SU-DHL-6 (cell line): ENCODE data around the gene CCDC183.
"Not testable (repeated sequence)": the region's sequence is repeated elsewhere in the genome, so short reads cannot be mapped to it uniquely, and the experiment has no call there.

Experiments
- H2AFZ ChIP-seq: fragments of 200-600 bp; sonication (generic); 2 replicates; pipeline ENCODE4 v1.6.1; 2014; ENCODE audit warnings: low read depth, mild to moderate bottlenecking, moderate library complexity, mixed read lengths, antibody characterized with exemption, low read length; ENCODE audit not compliant: severe bottlenecking
- H3F3A ChIP-seq: fragments of 200-600 bp; shearing (Covaris generic); 2 replicates; pipeline ENCODE4 v1.6.0; 2016; ENCODE audit warnings: antibody characterized with exemption, mild to moderate bottlenecking; ENCODE audit not compliant: insufficient read depth
- H3K27ac ChIP-seq: fragments of 200-600 bp; sonication (generic); 2 replicates; pipeline ENCODE4 v1.5.1; 2016; ENCODE audit warnings: low read depth, mild to moderate bottlenecking, low read length, moderate library complexity, mixed read lengths
- H3K27me3 ChIP-seq: fragments of 200-600 bp; sonication (generic), shearing (Covaris generic); 2 replicates; pipeline ENCODE4 v1.6.0; 2014; ENCODE audit warnings: mild to moderate bottlenecking, low read length
- H3K36me3 ChIP-seq: fragments of 200-600 bp; sonication (generic); 2 replicates; pipeline ENCODE4 v1.6.1; 2014; ENCODE audit warnings: mild to moderate bottlenecking, low read length, mixed read lengths
- H3K4me2 ChIP-seq: fragments of 300-600, 200-600 bp; shearing (Covaris generic), sonication (generic); 2 replicates; pipeline ENCODE4 v1.6.0; 2014; ENCODE audit warnings: low read length, low read depth, mild to moderate bottlenecking; ENCODE audit not compliant: poor library complexity, severe bottlenecking
- H3K4me3 ChIP-seq: fragments of 200-600 bp; sonication (generic); 2 replicates; pipeline ENCODE4 v1.5.1; 2014; ENCODE audit warnings: antibody characterized with exemption, low read length, mild to moderate bottlenecking, mixed read lengths; ENCODE audit not compliant: insufficient read depth, poor library complexity, severe bottlenecking
- H3K79me2 ChIP-seq: fragments of 200-600 bp; sonication (generic); 2 replicates; pipeline ENCODE4 v1.6.1; 2014; ENCODE audit warnings: mild to moderate bottlenecking, low read length, moderate library complexity; ENCODE audit not compliant: insufficient read depth
- H3K9ac ChIP-seq: fragments of 200-600 bp; sonication (generic); 2 replicates; pipeline ENCODE4 v1.7.0; 2014; ENCODE audit warnings: mild to moderate bottlenecking, low read length
- H3K9me2 ChIP-seq: fragments of 200-600 bp; sonication (generic); replicated peaks from 2 replicates; pipeline ENCODE4 v1.6.1; 2014; ENCODE audit warnings: low read length; ENCODE audit not compliant: insufficient read depth
- H3K9me3 ChIP-seq: fragments of 200-600 bp; sonication (generic); 2 replicates; pipeline ENCODE4 v1.6.1; 2014; ENCODE audit warnings: low read length, mixed read lengths; ENCODE audit not compliant: insufficient read depth
- H4K20me1 ChIP-seq: fragments of 200-600 bp; sonication (generic); 2 replicates; pipeline ENCODE4 v1.6.1; 2014; ENCODE audit warnings: low read depth, mild to moderate bottlenecking, antibody characterized with exemption, low read length, moderate library complexity, mixed read lengths
- CTCF ChIP-seq: fragments of 200-600 bp; sonication (generic); IDR thresholded peaks from one replicate; pipeline ENCODE4 v1.5.1; 2017; ENCODE audit warnings: antibody characterized with exemption, mild to moderate bottlenecking, low read length, moderate library complexity; ENCODE audit not compliant: insufficient read depth, poor library complexity, severe bottlenecking
- EZH2phosphoT487 ChIP-seq: fragments of 200-600 bp; sonication (generic), shearing (Covaris generic); conservative IDR thresholded peaks from 2 replicates; pipeline ENCODE4 v1.6.1; 2018; ENCODE audit warnings: mild to moderate bottlenecking, antibody characterized with exemption, low read length, moderate library complexity, mixed read lengths

Gene CCDC183

GRCh38 chr9:136795000-136795348 lies 1.2 kb upstream of the CCDC183 start:
- Histone ChIP-seq H3K79me2 (no peaks in the 10 kb centered on the region), H2AFZ (no peak overlapping the region), H3K27ac (no peak overlapping the region), H3K4me2 (no peak overlapping the region), H3F3A (peaks cover 6% of the 10 kb centered on the region; the same call in 1 of the 2 replicates), H3K9me3 (no peaks in the 10 kb centered on the region), H3K9me2 (no peaks in the 10 kb centered on the region), H3K9ac (no peak overlapping the region), H3K36me3 (no peaks in the 10 kb centered on the region), H3K4me3 (no peak overlapping the region), H4K20me1 (no peaks in the 10 kb centered on the region), H3K27me3 (no peaks in the 10 kb centered on the region)
- TF ChIP-seq CTCF (no peak), EZH2phosphoT487 (no peak)

GRCh38 chr9:136796775-136797347 lies 723 bp downstream of the CCDC183 start:
- not testable (repeated sequence) for H3K4me3 ChIP-seq, H3K27me3 ChIP-seq, H3K9ac ChIP-seq, H3K79me2 ChIP-seq, H2AFZ ChIP-seq, H3K4me2 ChIP-seq, H3F3A ChIP-seq, H3K36me3 ChIP-seq, H4K20me1 ChIP-seq, H3K9me2 ChIP-seq, H3K9me3 ChIP-seq, H3K27ac ChIP-seq

GRCh38 chr9:136798708-136799078 lies 2.6 kb downstream of the CCDC183 start:
- Histone ChIP-seq H3K9me3 (no peaks in the 10 kb centered on the region), H3K27ac (no peak overlapping the region), H3K4me3 (no peak overlapping the region), H3K4me2 (no peak overlapping the region), H3K9me2 (no peaks in the 10 kb centered on the region), H3K36me3 (no peaks in the 10 kb centered on the region), H3K9ac (no peak overlapping the region), H3F3A (no peaks in the 10 kb centered on the region), H3K27me3 (no peaks in the 10 kb centered on the region), H3K79me2 (no peaks in the 10 kb centered on the region), H2AFZ (no peak overlapping the region), H4K20me1 (no peaks in the 10 kb centered on the region)
- TF ChIP-seq CTCF (no peak), EZH2phosphoT487 (no peak)

- Histone ChIP-seq H3K79me2 (no peaks in the 10 kb centered on the region), H3K9me2 (no peaks in the 10 kb centered on the region), H3F3A (no peaks in the 10 kb centered on the region), H3K9ac (no peak overlapping the region), H3K4me2 (peak overlapping the region; percentile 57), H3K9me3 (no peaks in the 10 kb centered on the region), H3K27me3 (no peaks in the 10 kb centered on the region), H3K4me3 (no peak overlapping the region), H2AFZ (no peak overlapping the region), H3K36me3 (no peaks in the 10 kb centered on the region), H3K27ac (no peak overlapping the region), H4K20me1 (no peaks in the 10 kb centered on the region)
- no peak for TF ChIP-seq CTCF
- no peak for TF ChIP-seq EZH2phosphoT487
Observed at GRCh38 chr9:136799079-136799853, 3.1 kb downstream of the CCDC183 start.
